Activated CD4-positive, alpha-beta T cell treated with anti-CD3 and anti-CD28 coated beads for 48 hours (primary cell): ENCODE measurements around the gene SLC47A2.

Experiments
- DNase-seq: peaks from one replicate; pipeline ENCODE4 v3.0.0-alpha.2; 2020

Gene SLC47A2

DNA sequence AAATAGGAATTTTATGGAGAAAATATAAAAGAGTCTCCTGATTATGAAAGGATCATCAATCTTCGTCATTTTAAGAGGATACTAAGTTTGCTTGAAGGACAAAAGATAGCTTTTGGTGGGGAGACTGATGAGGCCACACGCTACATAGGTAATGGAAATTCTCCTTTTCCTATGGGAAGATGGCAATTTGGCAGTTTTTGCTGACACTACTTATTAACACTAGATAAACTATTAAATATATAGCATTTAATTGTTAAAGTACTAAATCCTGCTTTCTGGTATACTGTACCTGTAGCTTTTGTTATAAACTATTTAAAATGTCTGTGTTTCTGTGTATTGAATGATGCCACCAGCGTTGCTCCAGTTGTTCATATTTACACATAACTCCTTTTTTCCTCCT, 55.3 kb downstream of the SLC47A2 start:
- DNase-seq, result no peak

DNA sequence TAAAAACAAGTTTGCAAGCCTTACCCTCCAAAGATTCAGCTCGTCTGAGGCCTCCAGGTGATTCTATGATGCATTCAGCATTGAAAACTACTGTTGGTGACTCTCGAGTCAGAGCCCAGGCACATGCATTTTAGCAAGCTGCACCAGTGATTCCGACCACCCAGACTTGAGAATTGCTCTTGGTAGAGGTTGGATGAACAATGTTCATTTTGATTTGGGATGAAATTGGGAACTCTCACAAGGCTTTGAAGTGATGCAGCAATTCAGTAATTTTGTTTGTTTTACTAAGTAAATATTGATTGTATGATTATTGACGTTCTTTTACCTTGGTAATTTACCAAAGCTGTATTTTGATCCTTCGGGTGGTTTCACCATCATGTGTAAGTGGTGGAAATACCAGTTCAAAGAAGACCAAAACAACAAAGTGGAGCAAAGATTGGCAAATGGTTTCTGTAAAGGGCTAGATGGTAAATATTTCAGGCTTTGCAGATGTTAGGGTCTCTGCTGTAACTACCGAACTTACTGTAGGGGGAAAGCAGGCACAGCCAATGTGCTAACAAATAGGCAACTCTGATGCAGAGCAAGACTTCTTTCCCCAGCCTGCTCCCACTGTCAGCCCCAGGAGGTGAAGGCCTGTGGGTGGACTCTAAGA, 56.0 kb downstream of the SLC47A2 start:
- no peak for DNase-seq

DNA sequence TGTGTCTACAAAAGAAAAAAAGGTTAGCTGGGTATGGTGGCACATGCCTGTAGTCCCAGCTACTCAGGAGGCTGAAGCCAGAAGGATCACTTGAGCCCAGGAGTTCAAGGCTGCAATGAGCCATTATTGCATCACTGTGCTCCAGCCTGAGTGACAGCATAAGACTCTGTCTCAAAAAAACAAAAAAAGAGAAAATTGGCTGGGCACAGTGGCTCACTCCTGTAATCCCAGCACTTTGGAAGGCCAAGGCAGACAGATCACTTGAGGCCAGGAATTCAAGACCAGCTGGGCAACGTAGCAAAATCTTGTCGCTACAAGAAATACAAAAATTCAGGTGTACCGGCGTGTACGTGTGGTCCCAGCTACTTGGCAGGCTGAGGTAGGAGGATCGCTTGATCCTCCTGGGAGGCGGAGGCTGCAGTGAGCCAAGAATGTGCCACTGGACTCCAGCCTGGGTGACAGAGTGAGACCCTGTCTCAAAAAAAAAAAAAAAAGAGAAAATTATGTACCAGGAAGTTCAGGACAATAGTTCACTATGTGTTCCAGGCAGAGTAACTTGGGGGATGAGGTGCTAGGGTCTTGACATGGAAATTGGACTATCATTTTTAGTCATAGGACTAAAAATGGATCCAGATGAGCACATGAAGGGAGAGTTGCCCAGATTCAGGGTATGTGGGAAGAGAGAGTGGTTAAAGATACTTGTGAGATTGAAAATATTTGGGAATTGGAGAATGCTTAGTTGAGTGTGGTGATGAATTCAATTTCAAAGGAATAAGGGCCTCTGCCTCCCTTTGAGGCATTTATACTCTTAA, 56.8 kb downstream of the SLC47A2 start:
- DNase-seq, result no peak

DNA sequence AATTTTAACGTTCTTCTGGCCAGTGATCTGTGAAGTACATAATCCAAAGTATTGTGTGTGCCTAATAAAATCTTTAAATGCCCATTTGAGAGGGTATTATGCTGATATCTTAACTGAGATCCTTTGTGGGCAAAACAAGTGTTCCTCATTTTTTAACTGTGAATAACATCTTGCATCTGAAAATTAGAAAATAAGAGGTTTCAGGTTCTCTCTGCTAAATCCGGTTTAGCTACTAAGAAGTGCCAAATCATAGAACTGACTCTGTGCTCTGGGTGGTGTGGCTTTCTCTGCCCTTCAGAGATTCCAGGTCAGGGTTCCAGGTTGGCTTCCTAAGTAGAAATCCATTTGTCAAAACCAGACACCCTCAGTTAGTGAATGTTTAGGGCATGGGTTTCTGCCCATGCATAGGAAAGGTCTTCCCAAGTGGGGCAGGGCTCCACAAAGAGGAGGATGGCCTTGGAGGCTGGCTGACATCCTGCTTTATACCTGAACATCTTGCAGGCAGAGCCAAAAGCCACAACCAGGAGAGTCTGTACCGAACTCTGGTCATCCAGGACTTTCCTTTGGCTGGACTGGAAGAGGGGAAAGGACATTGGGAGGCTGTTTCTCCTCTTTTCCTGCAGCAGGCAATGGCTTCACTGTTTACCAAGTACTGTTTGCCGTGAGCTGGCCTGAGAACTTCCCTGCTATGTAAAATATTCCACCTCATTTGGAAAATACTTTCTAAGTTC, 59.4 kb downstream of the SLC47A2 start:
- DNase-seq, result no peak

DNA sequence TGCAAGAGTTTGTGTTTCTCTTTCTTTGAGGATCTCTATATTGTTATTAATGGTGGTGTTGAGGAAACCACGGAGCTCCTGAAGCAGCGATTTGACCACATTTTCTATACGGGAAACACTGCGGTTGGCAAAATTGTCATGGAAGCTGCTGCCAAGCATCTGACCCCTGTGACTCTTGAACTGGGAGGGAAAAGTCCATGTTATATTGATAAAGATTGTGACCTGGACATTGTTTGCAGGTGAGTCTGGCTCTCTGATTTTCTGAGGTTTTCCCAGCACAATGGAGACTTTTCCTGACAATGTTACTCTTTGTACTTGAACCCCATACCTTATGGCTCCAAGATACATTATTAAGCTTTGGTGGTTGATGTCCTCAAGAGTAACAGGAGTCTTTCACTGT, 60.0 kb downstream of the SLC47A2 start:
- no peak for DNase-seq

DNA sequence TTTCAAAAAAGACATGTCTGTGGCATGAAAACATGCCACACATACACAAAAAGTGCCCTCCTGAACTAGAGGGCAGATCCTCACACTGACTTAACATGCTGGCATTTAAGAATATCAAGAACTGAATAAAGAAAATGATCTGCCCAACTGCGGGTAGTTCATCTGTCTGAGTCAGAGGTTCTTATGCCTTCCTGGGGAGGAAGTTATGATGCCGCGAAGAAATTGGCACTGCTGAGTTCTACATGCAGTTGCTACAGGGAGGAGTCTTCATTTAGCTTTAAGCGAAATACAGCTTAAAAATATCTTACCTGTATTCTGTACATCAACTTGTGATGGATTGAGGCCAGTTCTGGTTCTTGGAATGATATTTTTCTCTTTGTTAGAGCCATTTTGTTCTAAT, 61.5 kb downstream of the SLC47A2 start:
- DNase-seq, result no peak

GRCh38 chr17:19654342-19654886, 62.0 kb downstream of the SLC47A2 start:
- no peak for DNase-seq

GRCh38 chr17:19652595-19652994, 63.8 kb downstream of the SLC47A2 start:
- no peak for DNase-seq

- no peak for DNase-seq
Measured at GRCh38 chr17:19651451-19652238, 64.7 kb downstream of the SLC47A2 start.

- DNase-seq, result no peak
Measured at GRCh38 chr17:19650826-19651225, 65.6 kb downstream of the SLC47A2 start.

GRCh38 chr17:19649274-19649541, 67.2 kb downstream of the SLC47A2 start:
- no peak for DNase-seq

- peak; percentile 96 for DNase-seq
Measured at GRCh38 chr17:19648475-19649273, 67.7 kb downstream of the SLC47A2 start, which contains the start of gene ALDH3A2. TSS of gene ALDH3A2 (plus strand) at chr17:19648751. CDS start at chr17:19648972, 221 bp downstream.

DNA sequence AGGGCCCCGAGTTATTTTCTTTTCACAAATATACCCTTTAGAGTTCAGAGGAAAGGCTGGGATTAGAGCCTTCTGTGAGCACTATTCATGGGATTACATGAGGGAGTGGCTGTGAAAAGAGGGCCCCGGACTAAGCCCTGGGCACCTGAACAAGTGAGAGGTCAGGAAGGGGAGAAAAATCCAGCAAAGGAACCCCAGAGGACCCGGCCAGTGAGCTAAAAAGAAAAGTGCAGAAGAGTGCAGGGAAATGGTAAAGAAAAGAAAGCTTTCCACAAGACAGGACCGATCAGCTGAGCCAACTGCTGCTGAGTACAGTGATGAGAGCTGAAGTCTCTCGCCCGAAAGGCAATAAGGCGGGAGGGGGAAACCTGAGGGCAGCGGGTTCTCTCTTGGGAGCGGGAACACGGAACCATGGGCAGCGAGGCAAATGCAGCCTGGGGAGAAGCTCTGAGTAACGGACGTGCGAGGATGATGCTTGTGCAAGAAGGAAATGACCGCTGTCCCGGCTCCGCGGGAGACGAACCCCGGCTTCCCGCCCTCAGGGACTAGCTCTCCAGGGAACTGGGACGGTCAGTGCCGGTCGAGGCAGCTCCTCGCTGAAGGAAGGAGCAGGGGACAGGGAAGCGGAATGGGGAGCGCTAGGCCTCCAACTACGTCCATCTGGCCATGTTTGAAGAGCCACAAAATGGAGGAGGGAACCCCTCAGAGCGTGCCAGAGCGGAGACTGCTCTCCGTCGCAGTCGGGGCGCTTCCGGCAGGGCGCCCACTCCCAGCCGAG, 68.5 kb downstream of the SLC47A2 start:
- peak; percentile 49 for DNase-seq

- peak; percentile 6 for DNase-seq
Measured at GRCh38 chr17:19646788-19647696, 69.3 kb downstream of the SLC47A2 start.

DNA sequence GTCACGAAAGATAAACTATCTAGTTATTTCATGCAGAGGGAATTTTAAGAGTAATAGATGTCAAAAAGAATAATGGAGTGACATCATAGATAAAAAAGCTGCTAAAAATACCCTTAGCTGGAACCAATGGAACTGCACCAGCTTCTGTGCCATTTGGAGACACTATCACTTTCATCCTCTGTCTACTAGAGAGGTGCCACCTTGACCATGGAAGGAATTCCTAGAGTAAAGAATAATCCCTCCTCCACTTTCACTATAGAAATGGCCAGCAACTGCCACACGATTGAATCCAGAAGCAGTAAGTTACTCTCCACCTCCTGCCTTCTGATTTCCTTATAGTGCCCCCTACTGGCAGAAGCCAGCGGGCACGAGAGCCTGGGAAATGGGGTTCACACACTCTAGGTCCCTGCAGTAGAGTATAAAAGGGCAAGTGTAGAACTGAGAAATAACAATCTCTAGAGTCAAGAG, 70.6 kb downstream of the SLC47A2 start:
- DNase-seq, result peak; percentile 77

DNA sequence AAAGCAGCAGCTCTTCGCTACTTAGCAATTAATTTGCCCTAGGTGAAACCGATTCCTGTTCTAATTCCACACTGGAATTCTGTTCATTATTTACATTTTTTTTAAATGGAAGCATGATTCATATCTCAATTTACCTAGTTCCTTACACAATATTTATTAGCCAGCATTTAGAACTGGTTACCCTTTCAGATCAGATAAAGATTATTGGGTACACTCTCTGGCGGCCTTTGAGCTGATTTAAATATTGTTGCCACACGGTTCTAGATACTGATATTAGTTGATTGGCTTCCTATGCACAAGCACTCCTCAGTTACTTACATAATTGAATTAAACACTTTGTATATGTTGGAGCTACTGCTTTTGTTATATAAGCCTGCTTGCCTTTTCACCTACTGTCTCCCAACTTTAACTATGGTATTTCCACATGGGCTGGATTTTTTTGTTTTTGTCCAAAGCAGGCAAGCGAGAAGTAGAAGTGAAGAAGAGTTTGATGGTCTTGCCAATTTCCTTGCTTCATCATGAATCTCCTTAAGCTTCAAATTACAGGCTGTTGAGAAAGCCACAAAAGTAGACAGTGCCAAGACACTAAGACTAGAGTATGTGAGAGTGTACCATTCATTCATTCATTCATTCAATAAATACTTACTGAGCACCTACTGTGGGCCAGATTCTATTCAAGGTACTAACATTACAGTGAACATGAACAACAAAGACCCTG, 71.7 kb downstream of the SLC47A2 start:
- no peak for DNase-seq

GRCh38 chr17:19642373-19642893, 74.0 kb downstream of the SLC47A2 start:
- peak; percentile 13 for DNase-seq

DNA sequence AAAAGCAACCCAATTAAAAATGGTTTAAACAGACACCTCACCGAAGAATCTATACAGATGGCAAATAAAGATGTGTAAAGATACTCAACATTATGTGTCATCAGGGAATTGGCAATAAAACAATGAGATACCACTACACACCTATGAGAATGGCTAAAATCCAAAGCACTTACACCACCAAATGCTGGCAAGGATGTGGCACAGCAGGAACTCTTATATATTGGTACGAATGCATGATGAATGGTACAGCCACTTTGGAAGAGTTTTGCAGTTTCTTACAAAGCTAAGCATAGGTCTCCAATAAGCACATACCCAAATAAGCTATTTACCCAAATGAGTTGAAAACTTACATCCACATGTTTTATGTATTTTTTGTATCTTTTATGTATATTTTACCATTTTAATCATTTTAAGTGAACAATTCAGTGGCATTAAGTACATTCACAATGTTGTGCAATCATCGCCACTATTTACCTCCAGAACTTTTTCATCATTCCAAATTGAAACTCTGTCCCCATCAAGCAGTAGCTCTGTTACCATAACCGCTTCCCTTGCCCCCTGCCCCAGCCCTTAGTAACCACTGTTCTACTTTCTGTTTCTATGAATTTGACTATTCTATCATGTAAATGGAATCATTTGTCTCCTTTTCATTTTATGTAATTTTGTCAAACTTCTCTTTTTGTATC, 74.6 kb downstream of the SLC47A2 start:
- DNase-seq, result no peak
